GM21723 (cell line): ENCODE measurements around the gene PRKAG2.
A peak's percentile ranks its signal among the peaks of the same experiment; 100 is the strongest.
"Not testable (repeated sequence)": the region's sequence is repeated elsewhere in the genome, so short reads cannot be mapped to it uniquely, and the experiment has no call there.

Experiments
- ATAC-seq: cut with Tn5 transposase; IDR thresholded peaks from one replicate; pipeline ENCODE4 v1.9.1; 2021; ENCODE audit warnings: mild to moderate bottlenecking, moderate library complexity; ENCODE audit not compliant: unreplicated experiment

PRKAG2 gene

DNA sequence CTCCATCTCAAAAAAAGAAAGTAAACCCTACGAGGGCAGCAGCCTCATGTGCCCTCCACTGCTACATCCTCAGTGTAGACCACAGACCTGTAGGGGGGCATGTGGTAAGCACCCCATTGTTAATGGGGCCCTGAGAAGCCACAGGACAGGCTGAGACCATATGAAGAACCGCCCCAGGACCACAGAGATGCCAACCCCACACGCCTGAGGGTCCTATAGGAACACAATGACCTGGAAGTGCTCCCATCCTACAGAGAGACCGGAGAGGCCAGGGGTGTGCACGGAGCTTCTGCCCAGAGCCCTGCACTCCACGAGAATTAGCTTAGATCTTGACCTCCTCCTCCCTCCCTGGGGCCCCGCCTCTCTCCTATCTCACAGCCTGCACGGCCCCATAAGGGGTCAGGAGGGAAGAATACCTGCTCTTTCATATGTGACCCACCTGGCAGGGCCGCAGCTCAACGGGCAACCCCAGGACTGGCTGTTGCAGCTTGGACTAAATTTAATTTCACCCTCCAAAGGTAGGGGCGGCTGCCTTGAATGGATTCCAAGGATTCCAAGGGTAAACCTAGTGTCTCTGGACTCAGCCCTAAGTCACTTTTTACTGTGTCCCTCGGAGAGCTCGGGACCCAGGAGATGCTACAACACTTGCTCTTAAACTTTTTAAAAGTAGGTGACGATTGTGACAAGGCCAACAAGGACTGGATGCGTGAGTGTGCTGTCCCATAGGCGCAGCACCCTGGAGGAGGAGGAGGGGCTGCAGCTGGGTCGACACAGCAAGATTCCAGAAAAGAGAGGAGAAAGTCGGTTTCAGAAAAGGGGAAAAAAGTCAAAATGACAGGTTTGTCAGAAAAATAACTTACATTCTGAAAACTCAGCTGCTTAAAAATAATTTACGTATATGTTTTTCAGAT is 24.2 kb downstream of the PRKAG2 start:
- ATAC-seq, result no peak

DNA sequence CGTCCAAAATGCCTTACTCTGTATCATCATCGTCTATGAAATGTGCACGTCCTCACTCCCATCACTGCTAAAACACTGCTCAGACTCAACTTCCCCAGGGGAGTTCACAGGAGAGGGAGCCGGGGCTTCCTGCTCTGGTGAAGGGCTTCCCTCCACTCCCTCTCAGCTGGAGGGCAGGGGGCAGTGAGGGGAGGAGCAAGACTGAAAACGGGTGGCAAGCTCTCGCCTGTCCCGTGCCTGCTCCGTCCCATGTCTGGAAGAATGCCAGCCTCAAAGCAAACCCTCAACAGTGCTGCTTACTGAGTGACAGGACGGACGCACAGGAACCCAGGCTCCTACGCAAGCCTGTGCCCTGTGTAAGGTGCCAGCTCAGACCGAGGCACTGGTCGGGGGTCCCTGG is 25.1 kb downstream of the PRKAG2 start:
- no peak for ATAC-seq

DNA sequence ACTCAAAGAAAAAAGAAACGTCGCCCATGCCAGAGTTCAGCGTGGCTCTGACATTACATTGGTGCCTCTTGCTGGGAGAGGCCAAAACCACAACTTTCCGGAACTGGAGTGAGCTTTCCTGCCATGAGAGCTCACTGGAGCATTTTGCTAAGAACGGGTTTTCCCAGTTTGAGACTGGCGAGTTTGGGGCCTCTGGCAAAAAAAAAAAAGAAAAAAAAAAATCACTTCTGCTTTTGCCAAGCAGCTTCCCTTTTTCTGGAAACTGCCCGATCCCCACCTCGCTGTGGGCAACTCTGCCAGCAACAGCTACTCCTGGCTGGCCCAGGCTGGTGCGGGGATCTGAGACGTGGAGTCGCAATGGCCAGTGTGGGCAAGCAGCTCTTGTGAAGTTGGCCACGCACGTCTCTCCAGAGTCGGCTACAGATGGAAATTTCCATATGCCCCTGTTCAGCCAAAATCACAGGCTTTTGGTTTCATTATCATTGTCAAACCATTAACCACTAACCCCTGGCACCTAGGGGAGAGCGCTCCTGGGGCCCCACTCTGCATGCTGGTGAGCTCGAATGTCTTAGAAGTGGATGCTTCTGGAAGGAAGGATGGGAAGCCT is 25.7 kb downstream of the PRKAG2 start:
- ATAC-seq, result peak; percentile 55

DNA sequence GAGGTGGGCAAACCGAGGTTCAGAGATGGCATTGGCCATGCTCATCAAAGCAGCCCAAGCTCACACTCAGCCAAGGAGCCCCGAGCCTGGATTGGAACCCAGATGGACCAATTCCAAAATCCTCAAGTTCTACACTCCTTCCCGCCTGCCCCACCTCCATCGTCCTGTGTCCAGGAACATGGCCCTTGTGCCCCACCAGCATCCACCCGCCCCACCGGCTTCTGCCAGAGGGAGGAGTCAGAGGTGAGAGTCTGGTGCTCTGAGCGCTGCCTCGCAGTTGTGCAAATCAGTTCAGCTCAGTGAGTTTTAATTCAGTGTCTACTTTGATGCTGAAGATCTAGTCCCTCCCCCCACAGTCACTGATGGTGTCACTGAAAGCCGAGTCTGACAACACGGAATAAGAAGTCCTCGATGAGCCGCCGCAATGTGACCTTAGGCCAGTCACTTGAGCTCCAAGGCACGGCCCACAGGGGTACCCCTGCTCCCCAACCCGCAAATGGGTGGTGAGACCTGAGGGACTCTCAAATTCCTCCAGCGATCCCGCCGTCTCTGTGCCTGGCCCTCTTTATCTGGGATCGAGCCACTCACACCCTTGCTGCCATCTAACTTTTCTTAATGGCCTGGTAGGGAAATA is 26.3 kb downstream of the PRKAG2 start:
- no peak for ATAC-seq

DNA sequence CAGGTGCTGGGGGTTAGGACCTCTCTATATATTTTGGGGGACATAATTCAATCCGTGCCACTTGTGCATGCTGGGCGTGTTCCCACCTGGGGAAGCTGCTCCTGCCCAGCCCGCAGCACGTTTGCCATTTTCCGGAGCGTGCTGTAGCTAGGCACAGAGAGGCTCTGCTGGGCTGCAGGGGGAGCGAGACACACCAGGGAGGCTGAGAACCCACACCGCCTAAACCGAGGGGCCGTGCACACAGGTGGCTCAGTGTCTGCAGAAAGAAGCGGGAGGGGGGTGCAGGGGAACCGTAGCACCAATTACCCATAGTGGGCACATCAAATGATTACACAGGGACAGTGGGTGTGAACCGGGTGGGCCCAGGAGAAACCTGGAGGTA is 27.0 kb downstream of the PRKAG2 start:
- ATAC-seq, result no peak

DNA sequence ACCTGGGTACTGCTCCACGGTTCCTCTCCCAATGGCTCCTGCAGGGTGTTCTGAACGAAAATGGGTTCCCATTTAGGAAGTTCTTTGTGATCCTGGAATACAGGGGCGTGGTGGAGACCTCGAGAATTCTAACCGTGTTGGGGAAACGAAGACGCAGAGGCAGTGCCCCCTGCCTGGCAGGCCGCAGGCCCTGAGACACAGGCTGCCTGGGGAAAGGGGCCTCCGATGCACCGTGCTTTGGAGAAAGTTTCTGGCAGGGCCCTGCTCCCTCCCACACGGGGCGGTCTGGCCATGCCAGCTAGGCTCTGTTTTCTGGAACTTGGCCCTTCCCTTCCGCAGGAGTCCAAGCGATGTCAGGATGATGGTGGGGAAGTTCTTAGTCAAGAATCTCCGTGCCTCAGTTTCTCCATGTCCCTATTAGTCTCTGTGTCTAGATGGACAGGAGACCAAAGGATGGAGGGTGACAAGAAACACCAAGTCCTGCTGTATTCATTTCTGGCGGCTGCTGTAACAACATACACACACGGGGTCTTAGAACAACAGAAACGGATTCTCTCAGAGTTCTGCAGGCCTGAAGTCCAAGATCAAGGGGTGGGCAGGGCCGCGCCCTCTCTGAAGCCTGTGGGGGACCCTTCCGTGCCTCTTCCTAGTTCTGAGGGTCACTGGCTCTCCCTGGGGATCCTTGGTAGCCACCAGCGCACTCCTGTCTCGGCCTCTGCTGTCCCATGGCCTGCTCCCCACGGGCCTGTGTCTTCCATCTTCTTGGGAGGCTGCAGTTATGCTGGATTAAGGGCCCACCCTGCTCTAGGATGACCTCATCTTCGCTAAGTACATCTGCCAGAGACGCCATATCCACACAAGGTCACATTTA is 27.7 kb downstream of the PRKAG2 start:
- ATAC-seq, result no peak

DNA sequence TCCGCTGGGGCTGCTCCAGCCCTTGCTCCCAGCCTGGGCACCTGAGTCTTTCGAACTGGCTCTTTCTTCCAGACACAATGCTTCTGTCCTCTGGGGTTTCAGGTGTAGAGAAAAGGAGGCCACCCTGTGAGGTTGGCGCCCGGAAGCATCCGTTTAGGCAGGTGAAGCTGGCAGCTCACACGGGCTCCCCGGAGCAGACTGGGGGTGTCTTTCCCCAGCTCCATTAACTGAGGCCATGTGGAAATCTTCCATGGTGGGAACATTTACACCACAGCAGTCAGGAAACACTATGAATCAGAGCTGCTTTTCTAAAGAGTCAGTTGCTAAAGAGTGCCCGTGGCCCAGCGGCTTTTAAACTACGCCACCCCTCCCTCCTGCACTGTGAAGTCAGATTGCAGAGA is 29.2 kb downstream of the PRKAG2 start:
- no peak for ATAC-seq

DNA sequence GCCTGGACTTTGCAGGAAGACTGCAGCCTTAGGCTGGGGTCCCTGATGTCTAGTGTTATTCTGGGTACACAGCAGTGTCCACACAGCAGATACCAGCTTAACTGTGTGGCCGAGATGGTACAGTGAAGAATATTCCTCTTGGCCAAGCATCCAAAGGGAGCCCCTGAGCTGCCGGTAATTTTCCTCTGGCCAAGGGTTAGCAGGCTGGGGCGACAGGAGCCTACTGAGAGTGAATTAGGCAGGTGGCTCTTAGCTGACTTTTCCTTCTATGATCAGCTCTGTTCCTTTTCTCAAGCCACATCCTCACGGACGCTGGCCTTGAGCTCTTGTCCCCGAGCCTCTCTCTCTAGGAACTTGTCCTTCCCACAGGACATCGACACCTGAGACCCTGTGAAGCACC is 29.8 kb downstream of the PRKAG2 start:
- no peak for ATAC-seq

DNA sequence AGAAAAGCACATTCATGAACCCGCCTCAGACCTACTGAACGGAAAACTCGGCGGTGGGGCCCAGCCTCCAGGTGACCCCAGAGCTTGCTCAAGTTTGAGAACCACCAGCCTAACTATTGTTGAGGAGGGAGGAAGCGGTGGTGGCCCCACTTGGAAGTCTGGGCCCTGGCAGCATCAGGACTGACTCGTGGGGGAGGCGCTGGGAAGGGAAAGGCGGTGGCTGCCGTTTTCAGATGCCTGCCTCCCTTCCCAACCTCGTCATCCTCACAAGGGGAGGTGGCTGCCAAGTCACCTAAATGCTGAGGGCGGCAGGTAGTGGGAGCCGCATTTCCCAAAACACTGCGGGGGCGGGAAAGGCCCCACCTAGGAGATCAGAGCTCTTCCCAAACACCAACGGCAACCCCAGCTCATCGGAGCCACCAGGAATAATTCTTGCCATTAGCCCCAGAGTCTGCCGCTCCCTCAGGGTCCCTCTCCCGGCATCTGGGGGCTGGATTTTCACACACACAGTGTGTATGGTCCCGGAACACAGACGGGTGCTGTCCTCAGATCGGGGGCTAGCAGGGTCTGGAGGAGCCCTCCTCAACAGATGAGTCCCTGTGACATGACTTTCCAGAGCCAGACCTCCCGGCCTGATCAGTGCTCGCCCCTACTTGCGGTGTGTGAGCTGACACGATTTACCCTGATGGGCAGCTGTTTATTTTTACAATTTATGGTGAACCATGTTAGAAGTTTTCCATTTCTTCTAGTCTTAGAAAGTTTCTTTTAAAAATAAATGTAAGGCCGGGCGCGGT is 31.3 kb downstream of the PRKAG2 start:
- no peak for ATAC-seq

DNA sequence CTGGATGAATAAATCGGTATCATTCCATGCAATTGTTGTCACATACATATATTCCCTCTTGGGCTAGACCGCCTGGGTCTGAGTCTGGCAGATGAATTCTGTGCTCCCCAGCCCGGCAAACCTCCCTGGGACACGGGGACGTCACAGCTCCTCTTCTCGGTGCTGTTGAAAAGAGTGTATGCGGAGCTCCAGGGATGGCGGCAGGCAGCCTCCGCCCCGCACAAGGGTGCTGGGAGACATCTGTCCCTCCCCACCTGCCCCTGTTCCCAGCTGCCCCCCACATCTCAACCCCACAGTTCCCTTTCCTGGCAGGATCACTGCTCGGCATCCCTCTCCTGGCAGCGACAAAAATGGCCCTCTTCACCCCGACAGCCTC is 32.1 kb downstream of the PRKAG2 start:
- no peak for ATAC-seq

DNA sequence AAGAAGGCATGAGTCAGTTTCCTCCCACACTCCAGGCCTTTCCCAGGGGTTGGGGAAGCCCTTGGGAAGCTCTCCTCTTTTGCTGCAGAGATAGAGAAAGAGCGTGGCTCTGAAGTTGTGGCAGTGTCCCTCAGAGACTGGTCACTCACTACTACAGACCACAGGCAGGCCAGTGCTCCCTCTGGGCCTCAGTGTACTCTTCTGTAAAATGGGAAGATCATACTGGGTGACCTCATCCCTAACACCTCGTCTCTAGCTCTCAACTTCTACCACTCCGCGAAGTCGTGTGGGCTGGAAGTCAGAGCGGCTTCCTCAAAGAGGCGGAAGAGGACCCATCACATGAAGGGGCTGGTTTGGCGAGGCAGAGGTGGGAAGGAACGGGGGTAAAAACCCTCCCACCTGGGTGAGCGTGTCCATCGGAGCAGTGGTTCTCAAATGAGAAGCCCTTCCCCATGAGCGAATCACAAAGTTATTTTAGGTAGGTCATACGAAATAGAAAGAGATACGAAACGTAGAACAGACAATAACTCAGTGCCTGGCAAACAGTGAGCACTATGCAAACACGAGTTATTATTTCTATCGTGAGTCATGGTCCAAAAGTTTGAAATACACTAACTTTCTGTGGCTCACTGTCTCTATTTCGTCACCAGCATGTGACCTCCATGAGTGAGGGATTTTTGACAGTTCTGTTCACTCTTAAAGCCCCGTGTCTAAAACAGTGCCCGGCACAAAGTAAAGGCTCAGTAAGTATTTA is 32.7 kb downstream of the PRKAG2 start:
- no peak for ATAC-seq

DNA sequence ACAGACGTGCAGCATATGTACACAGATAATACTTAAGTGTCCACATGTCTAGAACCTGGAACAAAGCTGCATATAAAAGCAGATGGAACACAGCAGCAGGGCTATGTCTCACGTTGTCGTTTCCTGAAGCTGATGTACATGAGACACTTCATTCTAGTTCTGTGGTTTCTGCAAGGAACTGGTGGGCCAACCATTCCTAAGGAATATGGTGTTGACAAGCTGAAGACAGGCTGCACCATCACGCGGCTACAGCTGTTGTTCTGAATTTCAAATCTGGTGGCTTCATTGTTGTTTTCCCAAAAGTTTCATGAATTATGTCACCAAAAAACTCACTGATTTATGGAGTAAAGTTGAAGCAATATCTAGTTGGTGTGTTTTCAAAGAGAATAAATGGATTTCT is 33.7 kb downstream of the PRKAG2 start:
- ATAC-seq, result no peak

DNA sequence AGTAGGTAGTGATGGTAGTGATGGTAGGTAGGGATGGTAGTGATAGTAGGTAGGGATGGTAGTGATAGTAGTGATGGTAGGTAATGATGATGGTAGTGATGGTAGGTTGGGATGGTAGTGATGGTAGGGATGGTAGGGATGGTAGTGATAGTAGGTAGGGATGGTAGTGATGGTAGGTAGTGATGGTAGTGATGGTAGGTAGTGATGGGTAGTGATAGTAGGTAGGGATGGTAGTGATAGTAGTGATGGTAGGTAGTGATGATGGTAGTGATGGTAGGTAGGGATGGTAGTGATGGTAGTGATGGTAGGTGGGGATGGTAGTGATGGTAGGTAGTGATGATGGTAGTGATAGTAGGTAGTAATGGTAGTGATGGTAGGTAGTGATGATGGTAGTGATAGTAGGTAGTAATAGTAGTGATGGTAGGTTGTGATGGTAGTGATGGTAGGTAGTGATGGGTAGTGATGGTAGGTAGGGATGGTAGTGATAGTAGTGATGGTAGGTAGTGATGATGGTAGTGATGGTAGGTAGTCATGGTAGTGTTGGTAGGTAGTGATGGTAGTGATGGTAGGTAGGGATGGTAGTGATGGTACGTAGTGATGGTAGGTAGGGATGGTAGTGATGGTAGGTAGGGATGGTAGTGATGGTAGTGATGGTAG is 35.4 kb downstream of the PRKAG2 start:
- ATAC-seq, result not testable (repeated sequence)

DNA sequence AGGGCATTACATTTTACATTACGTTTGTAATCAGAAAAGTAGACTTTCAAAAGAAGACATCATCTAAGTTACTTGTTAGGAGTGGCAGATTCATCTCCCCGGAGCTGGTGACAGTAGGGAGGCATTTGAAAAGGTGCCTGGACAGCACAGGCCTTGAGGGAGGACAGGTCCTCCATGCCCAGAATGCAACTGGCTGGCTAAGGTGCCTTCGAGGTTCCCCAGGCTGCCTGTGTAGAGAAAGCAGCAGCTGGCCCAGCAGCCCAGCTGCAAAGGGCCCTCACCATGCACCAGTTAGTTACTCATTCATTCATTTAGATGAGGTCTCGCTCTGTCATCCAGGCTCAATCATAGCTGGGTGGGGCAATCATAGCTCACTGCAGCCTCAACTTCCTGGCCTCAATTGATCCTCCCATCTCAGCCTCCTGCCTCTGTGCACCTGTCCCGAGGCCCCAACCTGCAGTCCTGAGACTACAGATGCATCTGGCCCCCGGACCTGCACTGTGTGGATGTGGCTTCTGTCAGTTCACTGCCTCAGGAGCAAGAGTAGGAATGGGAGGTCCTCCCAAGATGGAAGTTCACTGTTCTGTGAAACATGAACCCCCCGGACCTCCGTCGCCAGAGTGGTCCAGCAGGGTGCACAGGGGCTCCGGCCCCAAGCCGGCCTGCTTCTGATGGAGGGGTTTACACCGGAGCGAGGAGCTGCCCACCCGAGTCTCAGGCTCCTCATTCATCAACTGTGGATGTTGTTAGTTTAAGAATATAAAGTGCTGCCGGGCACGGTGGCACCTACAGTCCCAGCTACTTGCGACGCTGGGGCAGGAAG is 36.6 kb downstream of the PRKAG2 start:
- no peak for ATAC-seq

DNA sequence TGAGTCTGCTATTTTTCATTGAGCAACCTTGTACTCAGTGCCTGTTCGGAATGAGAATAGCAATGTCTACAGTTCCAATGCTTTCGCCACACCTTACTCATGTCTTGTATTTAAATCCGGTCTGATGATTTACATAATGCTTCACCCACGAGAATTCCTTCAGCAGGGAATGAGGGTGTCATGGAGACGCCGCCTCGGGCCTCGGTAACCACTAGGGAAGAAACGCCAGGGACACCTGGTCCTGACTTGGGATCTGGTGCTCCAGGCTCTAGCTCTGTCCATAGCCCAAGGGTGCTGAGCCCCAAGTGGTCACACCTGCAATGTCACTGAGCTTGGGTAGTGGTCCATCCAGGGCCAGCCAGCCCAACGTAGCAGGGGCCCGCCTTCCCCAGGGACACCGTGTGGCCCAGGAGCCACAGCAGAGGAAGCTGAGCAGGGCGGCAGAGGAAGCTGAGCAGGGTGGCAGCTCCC is 37.4 kb downstream of the PRKAG2 start:
- ATAC-seq, result no peak

DNA sequence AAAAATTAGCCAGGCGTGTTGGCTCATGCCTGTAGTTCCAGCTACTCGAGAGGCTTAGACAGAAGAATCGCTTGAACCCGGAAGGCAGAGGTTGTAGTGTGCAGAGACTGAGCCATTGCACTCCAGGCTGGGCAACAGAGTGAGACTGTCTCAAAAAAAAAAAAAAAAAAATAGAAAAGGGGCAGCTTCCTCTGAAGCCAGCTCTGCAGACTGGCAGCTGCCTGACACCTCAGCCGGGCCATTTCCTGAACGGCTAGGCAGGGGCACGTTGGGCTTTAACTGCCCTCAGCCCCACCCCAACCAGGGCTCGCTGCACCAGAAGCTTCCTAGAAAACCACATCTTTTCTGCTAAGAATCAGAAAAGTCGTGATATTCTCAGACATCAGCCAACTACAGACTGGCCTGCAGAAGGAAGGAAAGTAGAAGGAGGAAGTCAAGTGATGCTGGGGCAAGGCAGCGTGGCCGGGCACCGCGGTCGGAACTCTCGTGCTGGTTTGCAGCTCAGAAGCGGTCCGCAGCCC is 38.0 kb downstream of the PRKAG2 start:
- peak; percentile 73 for ATAC-seq

DNA sequence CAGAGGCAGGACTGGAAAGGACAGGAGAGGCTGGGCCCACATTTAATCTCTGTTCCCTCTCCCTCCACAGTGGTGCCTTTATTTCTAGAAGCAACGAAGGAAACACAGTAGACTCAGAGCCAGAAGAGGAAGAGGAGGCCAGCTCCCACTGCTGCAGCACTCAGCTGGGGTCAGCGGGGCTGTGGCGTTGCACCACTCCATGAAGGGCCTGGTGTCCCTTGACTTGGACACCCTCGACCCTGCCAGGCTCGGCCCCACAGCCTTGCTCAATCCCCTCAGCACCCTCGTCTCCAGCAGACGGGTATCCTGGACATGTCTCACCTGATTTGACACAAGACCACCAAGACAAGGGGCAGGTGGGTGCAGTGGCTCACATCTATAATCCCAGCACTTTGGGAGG is 38.8 kb downstream of the PRKAG2 start:
- ATAC-seq, result no peak
